HEK293T (cell line): ENCODE measurements around the gene RTN4IP1.

ENCODE experiments used
- CTCF ChIA-PET: fragments of 350-600 bp; formaldehyde crosslinking; extraction: SDS; loops from one replicate; lab custom pipeline; 2021; ENCODE audit warnings: antibody characterized with exemption, inconsistent platforms; lab: Yijun Ruan, JAX
- POLR2A ChIA-PET: fragments of 350-600 bp; formaldehyde crosslinking; extraction: SDS; loops from one replicate; lab custom pipeline; 2020; ENCODE audit warnings: antibody characterized with exemption, inconsistent platforms; lab: Yijun Ruan, JAX
- DNase-seq: peaks from one replicate; pipeline ENCODE4 v3.0.0; 2012; ENCODE audit warnings: mixed read lengths; ENCODE audit errors: extremely low spot score
- ARNT ChIP-seq: fragments of 450-650 bp; IDR thresholded peaks from 2 replicates; pipeline ENCODE4 v1.6.1; 2017; ENCODE audit warnings: mild to moderate bottlenecking
- BHLHE40 ChIP-seq: fragments of 450-650 bp; IDR thresholded peaks from 2 replicates; pipeline ENCODE4 v1.6.1; 2016; ENCODE audit warnings: mild to moderate bottlenecking, moderate library complexity, borderline replicate concordance
- CTBP1 ChIP-seq: fragments of 450-650 bp; IDR thresholded peaks from 2 replicates; pipeline ENCODE4 v1.6.1; 2016; ENCODE audit warnings: borderline replicate concordance
- ELF4 ChIP-seq: fragments of 450-650 bp; IDR thresholded peaks from 2 replicates; pipeline ENCODE4 v1.6.1; 2017; ENCODE audit warnings: antibody characterized with exemption
- FOXA1 ChIP-seq: fragments of 450-650 bp; IDR thresholded peaks from 2 replicates; pipeline ENCODE4 v1.6.1; 2016; ENCODE audit warnings: mild to moderate bottlenecking
- FOXK2 ChIP-seq: fragments of 450-650 bp; IDR thresholded peaks from 2 replicates; pipeline ENCODE4 v1.6.1; 2016; ENCODE audit warnings: mild to moderate bottlenecking
- FOXM1 ChIP-seq: fragments of 450-650 bp; IDR thresholded peaks from 2 replicates; pipeline ENCODE4 v1.6.1; 2017; ENCODE audit warnings: mild to moderate bottlenecking, borderline replicate concordance
- HDGF ChIP-seq: fragments of 450-650 bp; IDR thresholded peaks from 2 replicates; pipeline ENCODE4 v1.6.1; 2017; ENCODE audit warnings: antibody characterized with exemption, borderline replicate concordance
- L3MBTL2 ChIP-seq: fragments of 450-650 bp; conservative IDR thresholded peaks from 2 replicates; pipeline ENCODE4 v1.6.1; 2016; ENCODE audit warnings: mild to moderate bottlenecking
- LEF1 ChIP-seq: fragments of 450-650 bp; IDR thresholded peaks from 2 replicates; pipeline ENCODE4 v1.6.1; 2017; ENCODE audit warnings: mild to moderate bottlenecking, borderline replicate concordance
- NFRKB ChIP-seq: fragments of 450-650 bp; IDR thresholded peaks from 2 replicates; pipeline ENCODE4 v1.6.1; 2016; ENCODE audit warnings: mild to moderate bottlenecking, moderate library complexity
- PKNOX1 ChIP-seq: fragments of 450-650 bp; IDR thresholded peaks from 2 replicates; pipeline ENCODE4 v1.6.1; 2016
- SP1 ChIP-seq: fragments of 450-650 bp; IDR thresholded peaks from 2 replicates; pipeline ENCODE4 v1.6.1; 2017
- SUZ12 ChIP-seq: fragments of 450-650 bp; IDR thresholded peaks from 2 replicates; pipeline ENCODE4 v1.6.1; 2016; ENCODE audit warnings: mild to moderate bottlenecking
- TARDBP ChIP-seq: fragments of 450-650 bp; IDR thresholded peaks from 2 replicates; pipeline ENCODE4 v1.6.1; 2016
- ZNF384 ChIP-seq: fragments of 450-650 bp; IDR thresholded peaks from 2 replicates; pipeline ENCODE4 v1.6.1; 2016

Gene RTN4IP1

DNA sequence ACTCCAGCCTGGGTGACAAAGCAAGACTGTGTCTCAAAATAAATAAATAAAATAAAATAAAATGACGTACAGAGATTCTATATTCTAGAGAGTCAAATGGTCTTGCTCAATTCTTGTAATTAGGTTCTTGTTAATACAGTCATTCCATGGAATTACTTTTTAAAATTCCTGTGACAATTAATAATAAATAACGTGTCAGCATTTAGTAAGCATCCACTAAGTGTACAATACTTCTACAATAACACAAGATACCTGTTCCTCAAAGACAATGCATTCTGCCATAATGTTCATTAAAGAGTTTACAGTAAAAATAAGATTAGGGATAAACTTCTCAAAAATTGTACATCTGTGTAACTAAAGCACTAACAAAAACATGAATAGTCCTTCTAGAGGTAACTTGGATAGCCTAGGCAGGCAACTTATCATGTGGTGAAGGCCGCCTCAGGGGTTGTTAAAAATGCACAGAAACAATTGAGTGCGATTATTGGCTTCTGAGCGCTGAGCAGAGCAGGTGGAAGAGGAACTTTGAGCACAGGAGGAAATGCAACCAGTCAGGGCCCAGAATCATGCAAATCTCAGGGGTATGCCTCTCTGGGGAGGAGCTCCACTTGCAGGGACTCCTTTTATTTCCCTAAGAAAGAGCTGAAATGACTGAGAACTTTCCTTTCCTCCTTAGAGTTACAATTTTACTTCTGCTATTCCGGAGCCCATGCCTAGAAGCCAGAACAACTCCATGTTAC, 37.2 kb upstream of the RTN4IP1 start:
- TF ChIP-seq ELF4 (no peak), FOXM1 (no peak), TARDBP (no peak), PKNOX1 (no peak), NFRKB (no peak), FOXA1 (no peak), CTBP1 (no peak), ZNF384 (no peak), BHLHE40 (no peak), SP1 (no peak), SUZ12 (no peak), ARNT (no peak), HDGF (no peak), L3MBTL2 (no peak), FOXK2 (no peak), LEF1 (no peak)
- ChIA-PET POLR2A (no interaction called here), CTCF (interaction anchor here (0.6 kb wide), 1 partner anchor 26 kb away, joined by 5 read pairs; no protein-coding TSS in a partner anchor)
- DNase-seq: no peak

- ChIA-PET POLR2A (no interaction called here), CTCF (no interaction called here)
- TF ChIP-seq ELF4 (no peak), ZNF384 (no peak), FOXA1 (no peak), HDGF (no peak), FOXM1 (no peak), TARDBP (no peak), FOXK2 (no peak), SP1 (no peak), L3MBTL2 (no peak), CTBP1 (no peak)
- DNase-seq: no peak
Measured at GRCh38 chr6:106662458-106662857, 33.2 kb upstream of the RTN4IP1 start.

GRCh38 chr6:106659859-106660258, 30.6 kb upstream of the RTN4IP1 start:
- ChIA-PET POLR2A (no interaction called here), CTCF (no interaction called here)
- TF ChIP-seq ELF4: no peak
- no peak for TF ChIP-seq SP1
- no peak for TF ChIP-seq NFRKB
- no peak for TF ChIP-seq BHLHE40
- no peak for TF ChIP-seq ZNF384
- TF ChIP-seq LEF1: no peak
- TF ChIP-seq SUZ12: no peak
- no peak for TF ChIP-seq L3MBTL2
- TF ChIP-seq FOXM1: no peak
- TF ChIP-seq FOXA1: no peak
- TF ChIP-seq HDGF: no peak
- TF ChIP-seq PKNOX1: no peak
- no peak for TF ChIP-seq TARDBP
- no peak for DNase-seq

DNA sequence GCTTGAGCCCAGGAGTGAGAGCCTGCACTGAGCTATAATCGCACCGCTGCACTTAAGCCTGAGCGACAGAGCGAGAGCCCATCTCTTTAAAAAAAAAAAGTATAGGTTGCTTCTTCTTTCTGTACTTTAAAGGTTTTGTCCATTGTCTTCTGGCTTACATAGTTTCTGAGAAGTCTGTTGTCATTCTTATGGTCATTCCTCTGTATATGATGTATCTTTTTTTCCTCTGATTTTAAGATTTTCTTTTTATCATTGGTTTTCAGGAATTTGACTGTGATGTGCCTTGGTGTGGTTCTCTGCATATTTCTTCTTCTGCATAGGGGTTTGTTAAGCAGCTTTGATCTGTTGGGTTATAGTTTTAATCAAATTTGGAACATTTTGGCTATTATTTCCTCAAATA, 29.2 kb upstream of the RTN4IP1 start:
- TF ChIP-seq FOXK2 (no peak), LEF1 (no peak), TARDBP (no peak), FOXA1 (no peak), SUZ12 (no peak), BHLHE40 (no peak)
- CTCF ChIA-PET: no interaction called here
- POLR2A ChIA-PET: no interaction called here
- DNase-seq: no peak

DNA sequence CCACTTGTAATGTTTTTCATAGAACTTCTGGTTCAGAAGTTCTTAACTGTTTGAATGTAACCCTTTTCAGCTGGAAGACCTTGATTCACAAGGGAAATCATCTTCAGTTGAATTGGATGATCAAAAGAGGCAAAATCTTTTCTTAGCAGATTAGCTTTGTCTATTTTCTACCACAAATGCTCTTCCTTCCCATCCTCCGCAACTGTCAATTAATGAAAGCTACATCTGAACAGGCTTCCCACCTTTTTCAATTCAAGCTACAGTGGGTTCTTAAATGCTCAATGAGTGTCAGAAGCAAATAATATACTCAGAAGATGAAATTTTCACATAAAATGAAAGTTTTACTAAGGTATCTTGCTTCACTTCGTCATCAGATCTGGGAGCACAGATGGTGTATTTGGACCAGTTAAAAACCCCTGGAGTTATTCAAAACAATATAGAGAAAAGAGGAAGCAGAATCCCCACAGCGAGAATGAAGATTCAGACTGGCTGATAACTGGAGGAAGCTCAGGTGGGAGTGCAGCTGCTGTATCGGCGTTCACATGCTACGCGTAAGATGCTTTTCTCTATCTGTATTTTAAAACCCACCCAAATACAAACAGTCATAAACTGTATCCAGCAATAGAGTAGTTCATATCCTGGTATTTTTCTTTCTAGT, 19.5 kb upstream of the RTN4IP1 start:
- TF ChIP-seq ZNF384: no peak
- TF ChIP-seq FOXA1: no peak
- TF ChIP-seq HDGF: no peak
- CTCF ChIA-PET: no interaction called here
- POLR2A ChIA-PET: no interaction called here
- DNase-seq: no peak

- TF ChIP-seq SP1 (no peak), SUZ12 (no peak), PKNOX1 (no peak), FOXK2 (no peak), ARNT (no peak), ELF4 (no peak), L3MBTL2 (no peak), NFRKB (no peak), HDGF (no peak), CTBP1 (no peak), FOXA1 (no peak), TARDBP (no peak), FOXM1 (no peak), LEF1 (no peak), ZNF384 (no peak), BHLHE40 (no peak)
- POLR2A ChIA-PET: no interaction called here
- CTCF ChIA-PET: no interaction called here
- DNase-seq: no peak
Measured at GRCh38 chr6:106643061-106643460, 13.8 kb upstream of the RTN4IP1 start.
